Ramos (cell line): Measurements from ENCODE around the gene ACVRL1.
"Not testable (repeated sequence)": the region's sequence is repeated elsewhere in the genome, so short reads cannot be mapped to it uniquely, and the experiment has no call there.

ENCODE experiments used
- in situ Hi-C: fragments of 300-500 bp; cut with MboI; formaldehyde crosslinking; loops from one replicate; pipeline ENCODE4 v1.14.3; 2022; ENCODE audit warnings: low sequenced_read_pairs; ENCODE audit not compliant: unreplicated experiment

The ACVRL1 gene

GRCh38 chr12:51873251-51873994 is 33.9 kb upstream of the ACVRL1 start:
- in situ Hi-C loops = no loop called here

DNA sequence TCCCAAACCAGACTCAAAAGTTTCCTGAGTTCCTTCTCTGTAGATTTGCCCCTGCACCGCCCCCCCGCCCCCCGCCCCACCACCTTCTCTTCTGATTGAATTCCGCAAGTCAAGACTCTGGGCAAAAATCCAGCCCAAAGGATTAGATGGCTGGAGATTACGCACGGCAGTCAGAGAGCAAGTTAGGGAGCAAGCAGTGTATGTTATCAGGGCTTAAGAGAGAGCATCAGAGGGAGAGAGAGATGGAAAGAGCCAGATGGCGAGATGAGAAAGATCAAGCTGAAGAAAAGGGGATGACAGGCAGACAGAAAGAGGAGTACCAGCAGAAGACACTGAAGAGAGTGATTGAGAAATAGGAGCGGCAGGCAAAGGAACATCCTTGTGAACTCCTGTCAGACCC is 33.3 kb upstream of the ACVRL1 start:
- in situ Hi-C loops = no loop called here

GRCh38 chr12:51874486-51874885 is 32.8 kb upstream of the ACVRL1 start:
- in situ Hi-C loops = no loop called here

DNA sequence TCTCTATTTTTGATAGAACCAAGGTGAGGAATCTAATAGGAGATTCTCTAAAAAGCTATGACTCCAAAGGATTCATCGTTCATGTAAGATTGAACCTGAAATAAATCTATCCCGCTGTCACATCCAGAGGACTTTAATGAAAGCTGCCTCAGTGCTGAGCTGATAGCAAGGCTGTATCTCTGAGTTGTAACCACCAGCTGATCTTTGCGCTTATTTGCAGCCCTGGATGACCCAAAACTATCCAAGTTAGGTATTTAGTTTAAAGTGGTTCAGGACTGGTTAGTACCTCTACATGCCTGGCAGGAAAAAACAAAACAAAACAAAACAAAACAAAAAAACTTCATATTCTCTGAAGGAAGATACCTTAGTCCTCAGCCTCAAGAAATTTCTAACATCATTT is 28.2 kb upstream of the ACVRL1 start:
- in situ Hi-C loops = no loop called here

GRCh38 chr12:51883295-51883694 is 24.0 kb upstream of the ACVRL1 start:
- in situ Hi-C loops = no loop called here

DNA sequence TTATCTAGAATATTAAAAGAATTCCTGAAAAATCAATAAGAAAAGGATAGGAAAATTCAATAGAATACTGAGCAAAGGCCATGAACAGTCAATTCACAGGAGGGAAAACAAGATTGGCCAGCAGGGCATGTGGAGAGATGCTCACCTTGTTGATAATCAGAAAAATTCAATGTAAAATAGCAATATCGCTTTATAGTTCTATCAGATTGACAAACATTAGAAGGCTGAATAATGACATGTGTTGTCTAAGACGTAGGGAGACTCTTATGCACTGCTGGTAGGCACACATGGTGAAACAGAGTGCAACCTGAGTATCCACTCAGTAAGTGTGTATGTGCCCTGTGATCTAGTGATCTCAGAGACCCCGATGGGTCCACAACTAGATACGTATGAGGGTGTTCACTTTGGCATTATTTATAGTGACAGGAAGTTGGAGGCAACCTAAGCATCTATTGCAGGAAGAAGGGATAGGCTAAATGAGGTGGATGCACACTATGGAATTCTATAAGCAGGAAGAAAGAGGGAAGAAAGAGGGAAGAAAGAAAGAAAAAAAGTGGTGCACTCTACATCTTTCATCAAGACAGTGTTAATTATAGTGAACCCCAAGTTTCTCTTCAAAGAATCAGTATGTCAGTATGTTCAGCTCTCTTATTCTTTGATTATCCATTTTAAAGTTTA is 23.2 kb upstream of the ACVRL1 start:
- in situ Hi-C loops = no loop called here

DNA sequence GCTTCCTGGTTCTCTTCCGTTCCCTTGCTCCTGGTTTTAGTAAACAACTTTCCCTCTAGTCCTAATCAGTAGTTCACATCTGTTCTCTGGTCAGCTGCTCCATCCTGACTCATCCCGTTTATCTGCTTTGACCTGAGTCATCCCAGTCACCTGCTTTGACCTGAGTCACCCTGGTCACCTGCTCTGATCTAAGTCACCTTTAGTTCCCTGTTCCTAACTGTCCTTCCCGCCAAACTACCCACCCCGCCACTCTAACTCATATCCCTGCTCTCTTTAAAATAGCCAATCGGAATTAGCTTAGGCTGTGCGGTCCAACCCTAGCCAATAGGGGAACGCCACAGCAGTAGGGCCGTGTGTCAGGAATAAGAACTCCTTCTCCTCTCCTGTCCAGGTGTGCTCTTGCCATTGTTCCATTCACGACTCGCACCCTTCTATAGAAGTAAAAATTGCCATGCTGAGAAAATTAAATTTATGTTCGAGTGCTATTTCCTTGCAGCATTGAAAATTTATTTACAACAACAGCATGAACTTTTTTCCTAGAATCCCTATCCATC is 22.6 kb upstream of the ACVRL1 start:
- in situ Hi-C loops = no loop called here

DNA sequence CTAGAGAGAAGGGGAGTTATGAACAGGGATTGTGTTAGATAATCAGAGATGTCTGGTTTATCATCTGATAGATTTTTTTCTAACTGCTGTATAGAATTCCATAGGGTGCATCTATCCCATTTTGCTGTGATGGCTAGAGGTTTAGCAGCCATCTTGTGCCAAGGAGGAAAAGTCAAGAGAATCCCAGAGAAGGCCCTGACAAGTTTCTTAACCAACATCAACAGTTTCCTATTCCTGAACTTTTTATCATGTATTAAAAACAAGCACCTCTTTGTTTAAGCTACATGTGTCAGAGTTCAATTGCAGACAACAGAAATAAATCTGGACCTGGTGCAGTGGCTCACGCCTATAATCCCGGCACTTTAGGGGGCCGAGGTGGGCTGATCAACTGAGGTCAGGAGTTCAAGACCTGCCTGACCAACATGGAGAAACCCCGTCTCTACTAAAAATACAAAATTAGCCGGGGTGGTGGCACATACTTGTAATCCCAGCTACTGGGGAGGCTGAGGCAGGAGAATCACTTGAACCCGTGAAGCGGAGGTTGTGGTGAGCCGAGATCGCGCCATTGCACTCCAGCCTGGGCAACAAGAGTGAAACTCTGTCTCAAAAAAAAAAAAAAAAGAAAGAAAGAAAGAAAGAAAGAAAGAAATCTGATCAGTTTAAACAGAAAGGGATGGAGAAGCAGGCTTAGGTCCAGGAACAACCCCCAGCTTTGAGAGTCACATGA is 21.8 kb upstream of the ACVRL1 start:
- in situ Hi-C loops = not testable (repeated sequence)

DNA sequence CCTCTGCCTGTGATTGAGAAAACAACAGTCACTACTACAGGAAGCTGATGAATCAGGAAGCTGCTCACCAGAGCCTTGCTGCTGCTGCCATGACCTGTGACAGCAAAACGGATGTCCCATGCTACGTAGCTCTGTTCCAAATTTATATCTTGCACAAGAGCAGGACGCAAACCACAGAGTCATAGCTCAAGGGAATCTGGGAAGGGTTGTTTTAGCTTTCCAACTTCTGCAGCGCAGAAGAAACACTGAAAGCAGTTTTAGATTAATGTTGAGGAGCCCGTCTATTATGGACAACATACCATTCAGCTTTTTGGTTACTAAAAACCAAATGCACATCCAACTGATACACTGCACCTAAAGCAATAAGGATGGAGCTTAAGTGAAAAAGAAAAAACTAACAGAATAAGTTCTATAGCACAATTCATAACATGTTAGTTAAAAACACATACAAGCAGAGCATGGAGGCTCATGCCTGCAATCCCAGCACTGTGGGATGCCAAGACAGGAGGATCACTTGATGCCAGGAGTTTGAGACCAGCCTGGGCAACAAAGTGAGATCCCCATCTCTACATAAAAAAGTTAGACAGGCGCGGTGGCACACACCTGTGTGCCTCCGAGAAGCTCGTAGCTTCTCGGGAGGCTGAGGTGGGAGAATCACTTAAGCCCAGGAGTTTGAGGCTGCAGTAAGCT is 21.1 kb upstream of the ACVRL1 start:
- in situ Hi-C loops = no loop called here

GRCh38 chr12:51887476-51888315 is 19.6 kb upstream of the ACVRL1 start, which contains the start of gene ANKRD33:
TSS of gene ANKRD33 (plus strand) at chr12:51888103. CDS start at chr12:51888187, 84 bp downstream.
- in situ Hi-C loops = no loop called here

GRCh38 chr12:51888316-51889215 is 18.7 kb upstream of the ACVRL1 start:
- in situ Hi-C loops = no loop called here

DNA sequence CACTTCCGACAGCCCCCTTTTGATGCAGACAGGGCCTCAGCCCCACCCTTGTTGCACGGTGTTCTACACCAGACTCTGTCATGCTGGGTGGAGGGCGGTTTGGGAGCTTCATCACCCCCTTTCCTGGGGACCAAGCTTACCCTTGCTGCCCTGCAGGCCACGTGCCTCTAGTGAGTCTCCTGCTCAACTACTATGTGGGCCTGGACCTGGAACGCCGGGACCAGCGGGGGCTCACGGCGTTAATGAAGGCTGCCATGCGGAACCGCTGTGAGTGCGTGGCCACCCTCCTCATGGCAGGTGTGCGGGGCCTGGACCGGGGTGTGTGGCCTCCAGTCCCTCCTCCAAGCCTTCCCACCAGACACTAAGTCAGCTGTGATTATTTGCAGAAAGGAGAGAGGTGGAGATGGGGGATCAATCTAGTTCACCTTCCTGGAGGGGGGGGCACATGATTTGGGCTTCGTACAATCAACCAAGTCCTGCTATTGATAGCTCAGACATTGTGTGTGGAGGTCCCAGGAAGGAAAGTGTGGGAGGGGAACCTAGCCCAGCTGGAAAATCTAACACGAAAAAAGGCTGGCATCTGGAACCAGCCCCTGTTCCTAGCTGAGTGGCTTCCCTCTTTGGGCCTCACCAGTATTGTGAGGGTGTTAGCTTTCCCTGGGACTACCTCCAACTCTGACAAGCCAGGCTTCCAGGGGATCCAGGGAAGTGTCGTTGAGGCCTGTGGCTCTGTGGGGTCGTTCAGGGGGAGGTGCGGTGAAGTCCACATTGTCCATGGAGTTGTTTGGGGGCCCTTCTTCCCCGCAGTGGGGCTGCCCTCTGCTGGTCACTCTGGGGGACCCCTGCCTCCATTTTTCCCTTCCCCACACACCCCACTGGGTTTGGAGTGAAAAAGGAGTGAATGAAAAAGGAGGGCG is 17.8 kb upstream of the ACVRL1 start:
- in situ Hi-C loops = no loop called here

DNA sequence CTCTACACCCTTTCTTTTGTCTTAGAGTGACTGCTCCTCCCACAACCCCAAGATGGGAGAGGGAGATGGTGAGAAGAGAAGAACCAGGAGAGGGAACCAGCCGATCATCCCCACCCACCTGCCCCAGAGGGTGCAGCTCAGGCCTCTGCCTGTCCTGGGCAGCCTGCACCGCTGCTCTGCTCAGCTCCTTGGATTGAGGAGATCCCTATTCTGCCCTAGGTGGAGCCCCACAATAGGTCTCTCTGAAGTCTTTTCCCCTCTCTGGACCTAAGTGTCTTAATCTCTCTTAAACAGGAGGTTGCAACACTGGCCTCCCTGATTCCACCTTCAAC is 17.2 kb upstream of the ACVRL1 start:
- in situ Hi-C loops = no loop called here

DNA sequence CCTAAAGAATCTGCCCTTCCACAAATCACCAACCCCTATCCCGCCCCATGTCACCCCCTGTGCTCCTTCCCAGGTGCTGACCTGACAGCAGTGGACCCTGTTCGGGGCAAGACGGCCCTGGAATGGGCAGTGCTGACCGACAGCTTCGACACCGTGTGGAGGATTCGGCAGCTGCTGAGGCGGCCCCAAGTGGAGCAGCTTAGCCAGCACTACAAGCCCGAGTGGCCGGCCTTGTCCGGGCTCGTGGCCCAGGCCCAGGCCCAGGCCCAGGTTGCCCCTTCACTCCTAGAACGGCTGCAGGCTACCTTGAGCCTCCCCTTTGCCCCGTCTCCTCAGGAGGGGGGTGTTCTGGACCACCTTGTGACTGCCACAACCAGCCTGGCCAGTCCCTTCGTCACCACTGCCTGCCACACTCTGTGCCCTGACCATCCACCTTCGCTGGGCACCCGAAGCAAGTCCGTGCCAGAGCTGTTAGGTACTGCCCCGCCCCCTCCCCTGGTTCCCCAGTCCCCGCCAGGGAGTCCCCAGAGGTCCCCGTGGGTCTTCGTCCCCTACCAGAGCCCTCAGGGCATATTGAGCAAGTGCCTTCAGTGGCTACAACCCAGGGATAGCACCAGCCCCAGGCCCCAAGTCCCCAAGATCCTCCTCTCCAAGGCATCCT is 16.7 kb upstream of the ACVRL1 start:
- in situ Hi-C loops = no loop called here

DNA sequence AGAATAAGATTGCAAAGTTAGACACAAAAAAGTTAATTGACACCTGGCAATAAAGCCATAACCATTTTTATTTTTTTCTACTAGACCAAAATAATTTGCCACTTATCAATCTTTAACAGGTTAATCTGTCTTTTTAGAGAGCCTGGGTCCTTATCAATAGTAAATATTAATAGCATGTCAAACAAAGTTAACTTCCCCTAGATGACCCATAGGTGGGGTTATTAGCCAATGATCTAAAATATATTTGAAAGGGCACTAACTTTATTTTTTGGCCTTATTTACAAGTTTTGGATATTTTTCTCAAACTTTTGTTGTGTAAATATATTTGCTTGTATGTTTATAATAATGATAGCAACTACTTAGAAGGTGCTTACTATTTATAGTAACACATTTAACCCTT is 15.5 kb upstream of the ACVRL1 start:
- in situ Hi-C loops = no loop called here

DNA sequence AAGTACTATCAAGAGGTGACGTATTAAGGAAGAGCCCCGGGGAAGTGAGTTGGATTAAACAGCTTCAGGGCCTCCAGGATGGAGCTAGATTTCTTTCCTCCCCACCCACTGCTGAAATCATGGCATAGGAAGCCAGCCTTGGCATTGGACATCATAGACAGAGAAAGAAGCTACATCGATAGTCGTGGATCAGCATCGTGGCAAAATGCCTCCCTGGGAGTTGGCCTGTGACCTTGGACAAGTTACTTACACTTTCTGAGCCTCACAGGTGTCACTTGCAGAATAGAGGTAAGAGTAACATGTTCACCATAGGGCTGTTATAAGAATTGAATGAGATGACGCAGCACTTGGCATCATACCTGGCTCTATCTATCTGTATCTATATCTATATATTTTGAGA is 13.5 kb upstream of the ACVRL1 start:
- in situ Hi-C loops = no loop called here
